ENCODE data around the gene STK32A.
"Not testable (repeated sequence)": the region's sequence is repeated elsewhere in the genome, so short reads cannot be mapped to it uniquely, and the experiment has no call there.

The STK32A gene

DNA sequence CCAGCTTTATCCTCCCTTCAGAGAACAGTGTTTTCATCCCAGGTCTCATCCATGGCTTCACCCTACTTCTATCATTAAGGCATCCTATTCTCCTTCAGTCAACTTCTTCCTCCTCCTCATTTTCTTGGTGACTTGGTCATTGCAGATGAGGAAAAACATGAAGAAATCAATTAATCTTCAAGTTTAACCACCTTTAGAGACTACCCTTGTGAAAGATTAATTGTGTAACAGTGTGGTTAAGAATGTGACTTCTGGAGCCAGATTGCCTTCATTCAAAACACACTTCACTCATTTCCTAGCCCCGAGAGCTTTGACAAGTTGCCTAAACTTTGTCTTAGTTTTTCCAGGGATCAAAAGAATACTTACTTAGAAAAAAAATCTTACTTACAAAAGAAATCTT lies 110.0 kb downstream of the STK32A start:
- no peak for DNase-seq (ENCODE audit: low read depth in 3 of 3, low spot score in 1 of 3)

DNA sequence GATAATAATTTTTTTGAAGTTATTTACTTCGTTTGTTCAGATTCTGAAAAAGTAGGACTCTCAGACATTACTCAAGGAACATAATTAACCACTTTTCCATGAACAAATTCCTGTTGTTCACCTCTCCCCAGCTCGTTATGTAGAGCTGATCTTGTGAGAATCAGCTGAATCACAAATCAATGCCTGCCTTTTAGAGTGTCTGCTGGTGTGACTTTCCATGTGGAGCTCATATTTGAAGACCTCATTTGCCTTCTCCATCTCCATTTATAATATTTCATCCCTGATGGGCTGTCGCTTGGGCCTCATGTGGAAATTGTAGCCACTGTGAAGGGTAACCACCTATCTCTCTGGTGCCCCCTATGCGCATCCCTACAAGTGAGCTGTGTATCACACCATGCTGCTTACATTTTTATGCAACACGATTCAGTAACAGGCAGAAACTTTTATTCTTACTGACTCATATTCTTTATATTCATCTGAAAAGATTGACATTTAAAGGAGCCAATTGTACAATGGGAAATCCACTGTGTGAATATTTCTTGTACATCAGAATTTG lies 111.3 kb downstream of the STK32A start:
- no peak for DNase-seq (ENCODE audit: low read depth in 3 of 3, low spot score in 1 of 3)

DNA sequence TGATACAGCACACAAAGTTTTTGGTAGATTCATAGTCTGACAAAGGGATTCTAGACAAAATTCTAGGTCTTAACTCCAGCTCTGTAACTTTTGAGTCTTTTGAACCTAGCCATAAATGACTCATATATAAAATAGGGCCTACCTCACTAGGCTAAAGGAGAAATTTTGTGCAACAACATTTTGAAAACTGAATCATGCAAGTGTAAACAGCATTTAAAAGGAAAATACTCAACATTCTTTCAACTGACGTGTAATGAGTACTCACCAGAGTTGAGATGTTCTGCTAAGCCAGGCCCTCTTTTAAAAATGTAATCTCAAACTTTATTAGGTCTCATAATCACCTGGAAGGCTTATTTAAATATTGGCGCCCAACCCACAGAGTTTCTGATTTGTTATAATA lies 113.2 kb downstream of the STK32A start:
- DNase-seq (ENCODE audit: low read depth in 3 of 3, low spot score in 1 of 3), result no peak

DNA sequence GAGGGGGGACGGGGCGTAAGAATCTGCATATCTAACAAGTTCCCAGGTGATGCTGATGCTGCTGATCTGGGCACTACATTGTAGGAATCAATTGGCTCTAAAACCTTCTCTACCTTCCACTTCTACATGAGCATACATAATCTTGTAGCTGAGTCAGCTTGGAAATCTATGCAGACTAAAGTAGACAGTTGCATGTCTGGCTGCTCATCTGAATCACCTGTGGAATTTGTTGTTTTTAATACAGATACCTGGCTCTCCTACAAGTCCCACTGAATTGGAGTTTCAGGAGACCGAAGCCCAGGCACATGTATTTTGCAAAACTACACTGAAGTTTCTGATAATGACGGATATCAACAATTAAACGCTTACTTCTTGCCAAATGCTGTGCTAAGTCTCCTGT lies 113.6 kb downstream of the STK32A start:
- DNase-seq (ENCODE audit: low read depth in 3 of 3, low spot score in 1 of 3), result no peak

DNA sequence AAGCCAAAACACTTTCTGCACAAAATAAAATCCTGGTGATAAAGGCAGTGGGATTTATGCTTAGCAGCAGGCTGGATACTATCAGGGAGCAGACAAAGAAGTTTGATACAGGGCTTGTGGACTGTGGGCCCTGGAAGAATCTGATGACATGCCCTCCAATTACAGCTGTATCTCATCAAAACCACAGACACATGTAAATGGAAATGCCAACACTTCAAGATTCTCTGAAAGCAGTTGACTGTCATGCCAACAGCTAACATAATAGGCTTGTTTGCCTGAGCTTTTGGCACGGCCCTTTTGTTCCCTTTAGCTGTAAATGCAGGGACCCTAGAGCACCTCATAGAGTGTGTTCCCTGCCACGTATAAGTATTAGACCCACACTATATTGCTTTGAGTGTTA lies 114.4 kb downstream of the STK32A start:
- no peak for DNase-seq (ENCODE audit: low read depth in 3 of 3, low spot score in 1 of 3)

DNA sequence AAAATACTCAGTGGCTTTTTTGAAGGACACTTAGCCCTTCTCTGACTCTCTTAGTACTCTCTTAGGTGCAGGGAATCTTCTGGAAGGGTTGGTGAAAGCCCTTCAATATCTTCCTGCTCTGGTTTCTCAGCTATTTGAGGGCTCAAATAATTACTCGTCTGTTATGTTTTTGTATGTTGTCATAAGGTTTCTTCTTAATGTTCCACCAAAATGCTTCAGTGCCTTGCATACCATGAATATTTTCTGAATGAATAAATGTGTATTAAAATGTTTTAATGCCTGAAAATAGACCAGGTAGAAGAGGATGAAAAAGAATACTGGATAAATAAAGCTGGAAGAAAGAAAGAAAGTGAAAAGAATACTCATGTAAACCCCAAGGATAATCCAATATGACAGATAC lies 124.3 kb downstream of the STK32A start:
- DNase-seq (ENCODE audit: low read depth in 3 of 3, low spot score in 1 of 3), result no peak

DNA sequence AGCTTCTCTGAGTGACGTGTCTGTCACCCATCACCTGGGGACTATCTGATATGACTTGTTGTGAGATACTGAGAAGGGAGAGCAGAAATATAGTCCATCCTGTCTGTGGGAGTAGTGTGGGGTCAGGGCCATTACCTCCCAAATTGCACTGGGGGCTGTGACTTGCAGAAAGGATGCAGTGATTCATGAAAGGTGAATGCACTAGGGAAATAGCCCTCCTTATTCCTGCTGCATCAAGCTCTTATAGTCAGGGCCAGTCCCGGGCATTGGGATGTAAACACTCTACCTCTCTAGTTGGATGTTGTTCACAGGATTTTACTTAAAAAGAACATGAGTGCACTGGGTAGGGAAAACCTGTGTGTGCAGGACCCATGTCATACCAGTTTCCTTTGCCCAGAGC lies 124.8 kb downstream of the STK32A start:
- DNase-seq (ENCODE audit: low read depth in 3 of 3, low spot score in 1 of 3), result no peak

DNA sequence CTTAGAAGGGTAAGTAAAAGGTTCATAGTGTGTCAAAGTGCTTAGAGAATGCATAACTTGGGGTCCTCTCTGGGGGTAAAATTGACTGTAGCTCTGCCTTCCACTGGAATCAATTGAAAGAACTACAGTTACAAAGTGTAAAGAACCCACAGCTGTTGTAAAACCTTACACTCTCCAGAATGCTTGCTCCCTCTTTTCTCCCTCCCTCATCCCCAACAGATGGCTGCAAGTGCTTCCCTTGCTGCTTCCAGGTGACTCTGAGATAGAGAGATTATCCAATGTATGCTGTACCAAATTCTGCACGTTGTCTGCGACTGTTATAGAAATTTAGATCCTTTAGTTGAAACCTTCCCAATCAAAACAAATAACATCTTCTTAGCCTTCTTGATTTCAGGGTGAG lies 126.0 kb downstream of the STK32A start:
- DNase-seq (ENCODE audit: low read depth in 3 of 3, low spot score in 1 of 3), result no peak

DNA sequence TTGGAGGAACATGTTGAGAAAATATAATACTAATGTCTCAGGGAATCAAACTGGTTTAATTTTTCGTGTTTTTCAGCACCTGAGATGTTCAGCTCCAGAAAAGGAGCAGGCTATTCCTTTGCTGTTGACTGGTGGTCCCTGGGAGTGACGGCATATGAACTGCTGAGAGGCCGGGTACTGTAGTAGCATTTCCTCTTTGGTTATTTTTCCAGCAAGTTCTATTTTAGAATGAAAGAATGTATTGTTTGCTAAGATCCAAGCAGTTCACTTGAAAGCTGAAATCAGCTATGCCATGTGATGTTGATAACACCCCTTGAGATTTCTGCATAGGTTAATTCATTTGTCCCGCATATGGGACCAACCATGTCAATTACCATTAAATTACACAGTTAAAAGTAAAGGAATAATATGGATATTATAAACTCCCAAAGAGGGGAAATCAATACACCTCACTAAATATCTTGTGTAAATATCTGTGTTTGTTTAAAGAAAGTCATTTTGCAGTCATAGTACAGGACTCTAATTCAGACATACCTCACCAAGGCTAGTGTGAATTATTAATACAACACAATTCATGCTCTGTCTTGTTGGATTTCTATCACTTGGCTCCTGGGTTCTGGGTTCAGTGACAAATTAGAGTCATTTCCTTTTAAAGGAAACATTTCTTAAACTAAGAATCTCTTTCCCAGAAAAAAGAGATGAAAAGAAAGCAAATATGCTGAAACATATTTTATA lies 126.8 kb downstream of the STK32A start:
- no peak for DNase-seq (ENCODE audit: low read depth in 3 of 3, low spot score in 1 of 3)

DNA sequence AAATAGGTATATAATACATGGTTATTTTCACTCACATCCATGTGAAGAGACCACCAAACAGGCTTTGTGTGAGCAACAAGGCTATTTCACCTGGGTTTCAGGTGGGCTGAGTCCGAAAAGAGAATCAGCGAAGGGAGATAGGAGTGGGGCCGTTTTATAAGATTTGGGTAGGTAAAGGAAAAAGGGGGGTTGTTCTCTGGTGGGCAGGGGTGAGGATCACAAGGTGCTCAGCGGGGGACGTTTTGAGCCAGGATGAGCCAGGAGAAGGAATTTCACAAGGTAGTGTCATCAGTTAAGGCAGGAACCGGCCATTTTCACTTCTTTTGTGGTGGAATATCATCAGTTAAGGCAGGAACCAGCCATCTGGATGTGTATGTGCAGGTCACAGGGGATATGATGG lies 132.6 kb downstream of the STK32A start:
- DNase-seq (ENCODE audit: low read depth in 3 of 3, low spot score in 1 of 3), result not testable (repeated sequence)

DNA sequence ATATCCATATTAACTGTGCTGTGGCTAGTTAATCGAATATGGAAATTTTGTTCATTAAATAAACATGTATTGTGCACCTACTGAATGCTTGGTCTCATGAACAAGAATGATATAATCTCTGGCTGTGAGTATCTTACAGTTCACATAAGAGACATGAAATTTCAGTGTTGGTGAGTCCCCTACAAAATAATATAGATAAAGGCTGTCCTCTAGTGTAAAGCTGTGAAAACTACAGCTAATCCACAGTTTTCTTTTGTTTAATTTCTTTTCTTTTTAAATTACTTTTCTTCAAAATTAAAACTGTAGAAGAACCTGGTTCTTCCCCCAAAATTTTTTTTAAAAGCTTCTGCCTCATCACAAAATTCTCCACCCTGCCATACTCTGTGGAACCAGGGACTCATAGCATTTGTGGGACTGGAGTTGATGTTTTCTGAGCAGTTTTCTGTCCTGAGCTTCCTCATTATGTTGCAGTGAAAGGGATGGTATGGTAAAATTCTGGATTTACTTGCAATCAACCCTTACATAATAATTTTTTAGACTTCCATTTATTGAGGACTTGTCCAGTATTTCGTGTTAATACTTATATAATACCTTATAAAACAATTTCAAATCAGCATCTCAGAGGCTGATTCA lies 135.0 kb downstream of the STK32A start:
- DNase-seq (ENCODE audit: low read depth in 3 of 3, low spot score in 1 of 3), result no peak

DNA sequence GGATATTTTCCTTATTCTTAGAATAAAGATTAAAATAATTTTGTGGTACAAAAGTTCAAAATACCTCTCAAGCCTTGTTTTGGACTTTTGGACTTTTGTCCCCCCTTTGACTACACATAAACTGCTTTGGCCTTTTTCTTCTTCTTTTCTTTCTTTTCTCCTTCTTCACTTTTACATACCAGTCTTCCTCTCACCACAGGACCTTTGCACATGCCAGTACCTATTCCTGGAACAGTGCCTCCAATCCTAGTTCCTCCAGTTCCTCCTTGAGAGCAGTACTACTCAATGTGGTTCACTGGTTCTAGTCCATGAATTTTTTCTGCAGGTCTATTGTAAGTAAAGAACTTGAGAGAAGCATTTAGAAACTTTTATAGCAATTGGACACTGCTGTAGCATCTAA lies 136.5 kb downstream of the STK32A start:
- DNase-seq (ENCODE audit: low read depth in 3 of 3, low spot score in 1 of 3), result no peak

DNA sequence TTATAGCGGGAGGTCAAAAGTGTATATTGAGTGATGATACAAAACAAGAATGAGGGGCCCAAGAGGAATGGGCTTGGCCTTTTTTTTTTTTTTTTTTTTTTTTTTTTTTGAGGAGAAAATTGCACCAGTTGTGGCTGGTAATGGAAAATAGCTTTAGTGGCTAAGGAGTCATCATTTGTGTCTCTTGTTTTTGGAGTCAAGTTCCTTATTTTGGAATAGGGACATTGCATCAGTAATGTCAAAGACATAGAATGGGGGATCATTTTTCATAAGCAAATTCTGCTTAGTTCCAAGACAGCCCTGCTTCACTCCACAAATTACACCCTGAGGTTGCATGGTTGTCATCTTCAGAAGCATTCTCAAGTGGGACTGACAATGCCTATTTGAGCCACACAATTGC lies 137.4 kb downstream of the STK32A start:
- no peak for DNase-seq (ENCODE audit: low read depth in 3 of 3, low spot score in 1 of 3)

DNA sequence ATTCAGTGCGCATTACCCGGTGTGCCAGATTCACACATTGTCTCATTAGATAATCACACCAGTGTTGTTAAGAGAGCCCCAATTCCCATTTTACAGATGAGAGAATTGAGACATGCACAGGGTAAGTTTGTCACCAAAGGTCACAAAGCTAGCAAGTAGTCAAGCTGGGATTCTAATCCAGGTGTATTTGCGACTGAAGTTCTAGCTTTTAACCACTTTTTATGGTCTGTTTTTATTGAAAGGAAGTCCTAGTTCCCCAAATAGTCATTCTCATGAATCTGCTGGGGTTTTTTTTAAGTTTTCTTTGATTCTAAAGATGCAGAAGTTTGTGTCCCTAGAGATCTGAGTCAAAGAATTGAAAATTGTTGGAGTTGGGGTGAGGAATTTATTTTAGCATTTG lies 138.5 kb downstream of the STK32A start:
- DNase-seq (ENCODE audit: low read depth in 3 of 3, low spot score in 1 of 3), result no peak

DNA sequence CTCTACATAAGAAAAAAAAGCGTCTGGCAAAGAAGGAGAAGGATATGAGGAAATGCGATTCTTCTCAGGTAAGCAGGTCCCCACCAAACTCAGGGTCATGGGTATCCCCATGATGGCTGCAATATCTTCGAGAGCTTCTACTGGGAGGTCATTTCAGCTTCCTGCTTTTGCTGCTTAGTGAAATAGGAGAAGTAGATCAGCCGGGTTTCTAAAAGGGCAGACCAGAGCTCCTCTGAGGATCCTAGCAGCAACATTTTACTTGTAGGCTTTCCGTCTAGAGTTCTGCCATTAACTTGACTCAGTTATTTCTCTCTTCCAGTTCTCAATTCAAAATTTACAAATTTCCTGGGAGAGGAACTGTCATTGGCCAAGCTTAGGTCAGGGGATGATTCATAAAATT lies 140.3 kb downstream of the STK32A start:
- no peak for DNase-seq (ENCODE audit: low read depth in 3 of 3, low spot score in 1 of 3)

DNA sequence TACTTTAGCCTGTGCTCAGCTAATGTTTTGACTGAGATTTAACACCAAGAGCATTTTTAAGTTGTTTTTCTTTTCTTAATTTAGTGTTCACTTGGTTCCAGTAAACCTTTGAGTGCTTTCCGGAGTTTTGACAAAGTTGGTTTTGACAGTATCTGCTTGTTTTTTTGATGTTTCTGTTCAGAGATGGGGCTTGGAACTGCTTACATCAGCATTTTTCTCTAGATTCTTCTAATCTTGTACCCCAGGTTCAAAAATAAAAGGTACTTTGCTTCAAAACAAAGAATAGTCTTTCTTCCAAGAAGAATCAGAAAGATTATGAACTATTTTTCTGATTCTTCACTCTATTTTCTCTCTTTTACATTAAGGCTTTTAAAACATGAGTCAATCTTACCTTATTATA lies 142.9 kb downstream of the STK32A start:
- no peak for DNase-seq (ENCODE audit: low read depth in 3 of 3, low spot score in 1 of 3)

DNA sequence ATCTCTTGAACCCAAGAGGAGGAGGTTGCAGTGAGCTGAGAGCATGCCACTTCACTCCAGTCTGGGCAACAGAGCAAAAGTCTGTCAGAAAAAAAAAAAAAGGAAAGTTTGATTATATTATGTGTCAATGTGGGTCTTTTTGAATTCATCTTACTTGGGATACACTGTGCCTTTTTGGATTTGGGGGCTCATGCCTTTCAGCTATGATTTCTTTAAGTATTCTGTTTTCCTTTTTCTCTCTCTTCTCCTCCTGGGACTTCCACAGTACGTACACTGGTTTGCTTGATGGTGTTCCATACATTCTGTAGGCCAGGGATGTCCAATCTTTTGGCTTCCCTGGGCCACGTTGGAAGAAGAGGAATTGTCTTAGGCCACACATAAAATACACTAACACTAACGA lies 146.7 kb downstream of the STK32A start:
- no peak for DNase-seq (ENCODE audit: low read depth in 3 of 3, low spot score in 1 of 3)

DNA sequence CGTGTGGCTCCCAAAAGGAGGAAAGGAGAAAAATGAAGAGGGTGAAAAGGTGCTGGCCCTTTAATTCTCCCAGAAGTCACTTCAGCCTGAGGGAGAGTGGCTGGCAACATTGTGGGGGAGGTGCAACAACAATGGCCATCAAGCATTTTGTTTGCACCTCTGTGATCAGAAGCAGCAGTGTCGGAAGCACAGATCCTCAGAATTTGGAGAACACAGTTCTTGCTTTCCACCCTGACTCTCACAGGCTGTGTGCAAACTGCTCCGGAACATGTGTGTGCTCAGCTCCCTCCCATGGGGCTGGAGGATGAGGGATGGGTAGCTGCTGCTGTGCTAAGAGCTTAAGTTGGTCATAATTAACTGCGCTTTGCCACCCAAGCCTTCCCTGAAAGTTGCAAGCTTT lies 147.9 kb downstream of the STK32A start:
- DNase-seq (ENCODE audit: low read depth in 3 of 3, low spot score in 1 of 3), result no peak

DNA sequence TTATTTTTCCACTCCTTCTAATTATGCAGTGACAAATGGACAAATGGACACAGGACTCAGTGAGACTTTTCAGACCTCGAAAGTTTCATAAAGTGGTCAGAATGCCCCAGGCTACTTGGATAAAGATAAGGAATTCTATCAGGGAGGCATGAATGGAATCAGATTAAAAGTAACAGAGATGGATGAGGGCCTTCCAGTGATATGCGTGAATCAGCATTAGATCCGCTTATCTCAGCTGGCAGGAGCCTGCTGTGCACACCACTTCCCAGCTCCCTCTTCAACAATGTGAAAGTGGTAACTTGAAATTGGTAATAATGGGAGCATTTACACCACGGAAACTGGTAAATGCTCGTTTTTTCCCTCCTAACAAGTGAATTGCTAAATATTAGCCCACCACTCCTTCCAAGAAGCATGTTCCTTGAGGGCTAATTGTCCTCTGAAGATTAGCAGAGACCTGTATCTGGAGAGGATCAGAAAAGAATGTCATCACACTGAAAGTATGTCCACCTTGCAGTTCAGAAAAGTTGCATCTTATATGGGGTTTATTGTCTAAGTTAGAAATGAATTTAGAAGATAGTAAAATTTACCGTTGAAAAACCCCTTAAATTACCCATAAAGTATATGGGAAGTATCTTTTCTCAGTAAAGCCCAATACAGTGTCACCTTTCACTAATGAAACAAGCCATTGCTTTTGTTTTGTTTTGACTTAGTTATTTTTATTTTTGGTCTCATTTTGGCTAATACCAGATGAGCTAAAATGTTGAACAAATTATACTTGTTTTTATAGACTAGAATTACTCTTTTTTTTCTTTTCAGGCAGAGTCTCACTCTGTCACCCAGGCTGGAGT lies 149.7 kb downstream of the STK32A start:
- DNase-seq (ENCODE audit: low read depth in 3 of 3, low spot score in 1 of 3), result no peak

DNA sequence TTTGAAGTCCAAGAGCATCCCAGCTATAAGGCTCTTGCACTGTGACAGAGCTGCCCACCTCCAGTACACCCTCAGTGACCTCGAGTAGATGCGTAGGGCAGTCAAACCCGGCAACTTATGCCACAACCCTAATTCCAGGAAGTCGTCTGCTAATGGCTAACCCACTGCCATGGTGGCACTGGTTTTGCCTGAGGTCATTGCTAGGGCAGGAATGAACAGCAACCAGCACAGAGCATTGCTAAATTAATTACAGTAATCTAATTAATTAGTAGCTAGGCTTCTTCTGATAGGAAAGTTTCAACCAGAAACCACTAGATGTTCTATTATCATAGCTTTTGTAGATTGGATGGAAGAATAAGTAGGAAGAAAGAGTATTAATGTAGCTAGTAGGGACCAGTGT lies 152.3 kb downstream of the STK32A start:
- no peak for DNase-seq (ENCODE audit: low read depth in 3 of 3, low spot score in 1 of 3)

DNA sequence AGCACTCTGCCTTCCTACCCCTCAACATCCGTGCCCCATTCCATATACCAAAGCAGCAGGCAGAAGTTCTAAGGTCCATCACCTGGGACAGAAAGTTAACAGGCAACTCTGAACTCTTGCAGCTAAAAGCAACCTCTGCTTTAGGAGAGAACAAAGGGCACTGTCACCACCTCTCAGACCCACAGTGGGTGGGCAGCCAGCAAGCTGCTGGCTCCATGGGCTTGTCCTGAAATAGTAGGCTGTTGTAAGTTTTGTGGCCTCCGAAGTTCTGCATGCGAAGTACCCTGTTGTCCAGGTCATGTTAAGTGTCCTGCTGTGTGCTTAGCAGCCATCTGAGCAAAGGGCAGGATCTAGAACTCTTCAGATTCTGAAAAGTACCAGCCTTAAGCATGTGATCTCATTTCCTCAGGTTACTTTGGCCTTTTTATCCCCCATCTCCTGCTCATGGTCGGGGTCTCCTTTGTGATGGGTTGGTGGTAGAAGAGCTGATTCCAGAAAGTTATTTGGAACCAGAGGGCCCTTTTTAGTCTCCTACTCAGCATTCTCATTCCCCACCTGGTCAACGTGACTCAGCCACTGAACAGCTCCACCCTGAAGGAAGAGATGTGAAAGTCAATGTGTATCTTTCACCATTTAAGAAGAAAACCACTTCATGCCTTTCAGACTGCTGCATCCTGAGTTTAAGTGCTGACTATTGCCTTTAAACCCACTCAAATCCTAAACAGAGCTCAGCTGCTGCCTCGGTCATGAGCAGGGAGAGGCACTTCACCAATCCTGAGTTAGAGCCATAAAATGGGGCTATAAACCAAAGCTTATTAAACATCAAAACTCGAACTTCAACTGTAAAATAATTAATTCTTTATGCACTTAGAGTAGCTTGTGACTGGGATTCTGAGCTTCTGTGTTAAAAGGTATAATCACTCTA lies 153.6 kb downstream of the STK32A start:
- no peak for DNase-seq (ENCODE audit: low read depth in 3 of 3, low spot score in 1 of 3)

Measured in stimulated activated CD4-positive, alpha-beta T cell treated with anti-CD3 and anti-CD28 coated beads, TNF-alpha, amount 100 ng/mL, for 1 hour (primary cell).